GM12892 (cell line): Measurements from ENCODE around the gene SEPTIN8.

Experiments
- POLR2A ChIP-seq: IDR thresholded peaks from 2 replicates; pipeline ENCODE4 v1.6.1; 2011; ENCODE audit warnings: low read depth, low read length, control low read depth
- POLR2AphosphoS5 ChIP-seq: IDR thresholded peaks from 2 replicates; pipeline ENCODE4 v1.6.1; 2011; ENCODE audit warnings: low read depth, low read length, control low read depth
- TAF1 ChIP-seq: IDR thresholded peaks from 2 replicates; pipeline ENCODE4 v1.6.1; 2011; ENCODE audit warnings: low read depth, mild to moderate bottlenecking, control low read depth, low read length, borderline replicate concordance

GRCh38 chr5:132764671-132765238 lies 12.3 kb downstream of the SEPTIN8 start:
- no peak for TF ChIP-seq POLR2A
- TF ChIP-seq POLR2AphosphoS5, result no peak
- TF ChIP-seq TAF1, result no peak
